ENCODE measurements around the gene SFRP4.
"Not testable (repeated sequence)": the region's sequence is repeated elsewhere in the genome, so short reads cannot be mapped to it uniquely, and the experiment has no call there.

SFRP4 gene

GRCh38 chr7:37916673-37917660, at the start of gene SFRP4:
Gene SFRP4 (minus strand): TSS chr7:37916817. CDS start chr7:37916537, 280 bp downstream.
- no peak for DNase-seq (ENCODE audit: low read depth in 3 of 3, low spot score in 1 of 3)

- no peak for DNase-seq (ENCODE audit: low read depth in 3 of 3, low spot score in 1 of 3)
Observed at GRCh38 chr7:37964196-37964595, 47.6 kb upstream of the SFRP4 start.

- no peak for DNase-seq (ENCODE audit: low read depth in 3 of 3, low spot score in 1 of 3)
Observed at GRCh38 chr7:37961251-37961650, 44.6 kb upstream of the SFRP4 start.

- DNase-seq (ENCODE audit: low read depth in 3 of 3, low spot score in 1 of 3), result no peak
Observed at GRCh38 chr7:37960483-37960882, 43.9 kb upstream of the SFRP4 start.

- DNase-seq (ENCODE audit: low read depth in 3 of 3, low spot score in 1 of 3), result no peak
Observed at GRCh38 chr7:37957221-37957970, 40.8 kb upstream of the SFRP4 start.

GRCh38 chr7:37956791-37957190, 40.2 kb upstream of the SFRP4 start:
- no peak for DNase-seq (ENCODE audit: low read depth in 3 of 3, low spot score in 1 of 3)

- DNase-seq (ENCODE audit: low read depth in 3 of 3, low spot score in 1 of 3), result not testable (repeated sequence)
Observed at GRCh38 chr7:37954217-37954616, 37.6 kb upstream of the SFRP4 start.

- DNase-seq (ENCODE audit: low read depth in 3 of 3, low spot score in 1 of 3), result no peak
Observed at GRCh38 chr7:37952240-37952639, 35.6 kb upstream of the SFRP4 start.

GRCh38 chr7:37947941-37948210, 31.3 kb upstream of the SFRP4 start:
- no peak for DNase-seq (ENCODE audit: low read depth in 3 of 3, low spot score in 1 of 3)

- DNase-seq (ENCODE audit: low read depth in 3 of 3, low spot score in 1 of 3), result no peak
Observed at GRCh38 chr7:37947138-37947940, 30.7 kb upstream of the SFRP4 start.

GRCh38 chr7:37945336-37945735, 28.7 kb upstream of the SFRP4 start:
- no peak for DNase-seq (ENCODE audit: low read depth in 3 of 3, low spot score in 1 of 3)

- DNase-seq (ENCODE audit: low read depth in 3 of 3, low spot score in 1 of 3), result no peak
Observed at GRCh38 chr7:37944737-37945054, 28.1 kb upstream of the SFRP4 start.

GRCh38 chr7:37943905-37944736, 27.5 kb upstream of the SFRP4 start:
- DNase-seq (ENCODE audit: low read depth in 3 of 3, low spot score in 1 of 3), result no peak

- DNase-seq (ENCODE audit: low read depth in 3 of 3, low spot score in 1 of 3), result no peak
Observed at GRCh38 chr7:37942934-37943610, 26.5 kb upstream of the SFRP4 start.

GRCh38 chr7:37933018-37933566, 16.5 kb upstream of the SFRP4 start:
- DNase-seq (ENCODE audit: low read depth in 3 of 3, low spot score in 1 of 3), result no peak

GRCh38 chr7:37932543-37932942, 15.9 kb upstream of the SFRP4 start:
- DNase-seq (ENCODE audit: low read depth in 3 of 3, low spot score in 1 of 3), result no peak

- DNase-seq (ENCODE audit: low read depth in 3 of 3, low spot score in 1 of 3), result no peak
Observed at GRCh38 chr7:37930226-37930948, 13.8 kb upstream of the SFRP4 start.

- DNase-seq (ENCODE audit: low read depth in 3 of 3, low spot score in 1 of 3), result no peak
Observed at GRCh38 chr7:37928878-37929277, 12.3 kb upstream of the SFRP4 start.

- no peak for DNase-seq (ENCODE audit: low read depth in 3 of 3, low spot score in 1 of 3)
Observed at GRCh38 chr7:37927773-37928444, 11.3 kb upstream of the SFRP4 start.
